NT2/D1 (cell line): Measurements from ENCODE around the gene ANXA9.

Source experiments
- DNase-seq: peaks from one replicate; pipeline ENCODE4 v3.0.0-alpha.2; 2011; ENCODE audit warnings: low read depth, low spot score
- H3K27me3 ChIP-seq: 2 replicates; pipeline ENCODE4 v1.6.0; 2011; ENCODE audit warnings: mild to moderate bottlenecking; ENCODE audit not compliant: insufficient read length, insufficient read depth
- H3K36me3 ChIP-seq: 2 replicates; pipeline ENCODE4 v1.6.1; 2011; ENCODE audit warnings: mild to moderate bottlenecking, low read length, mixed read lengths; ENCODE audit not compliant: insufficient read depth, insufficient read length
- H3K4me1 ChIP-seq: 2 replicates; pipeline ENCODE4 v1.5.1; 2011; ENCODE audit not compliant: insufficient read depth, insufficient read length
- H3K4me3 ChIP-seq: 2 replicates; pipeline ENCODE4 v1.5.1; 2011; ENCODE audit warnings: low read depth; ENCODE audit not compliant: insufficient read length
- H3K9ac ChIP-seq: 2 replicates; pipeline ENCODE4 v1.6.0; 2011; ENCODE audit warnings: low read depth; ENCODE audit not compliant: insufficient read length
- H3K9me3 ChIP-seq: 2 replicates; pipeline ENCODE4 v1.5.1; 2011; ENCODE audit warnings: mild to moderate bottlenecking, low read length; ENCODE audit not compliant: insufficient read depth
- SUZ12 ChIP-seq: IDR thresholded peaks from 2 replicates; pipeline ENCODE4 v1.6.1; 2011; ENCODE audit not compliant: insufficient read length, insufficient read depth; ENCODE audit errors: extremely low read depth
- YY1 ChIP-seq: IDR thresholded peaks from 2 replicates; pipeline ENCODE4 v1.6.1; 2011; ENCODE audit not compliant: insufficient read length, insufficient read depth
- ZNF274 ChIP-seq: IDR thresholded peaks from 2 replicates; pipeline ENCODE4 v1.6.1; 2011; ENCODE audit warnings: mild to moderate bottlenecking, low read depth, low read length

The ANXA9 gene

DNA sequence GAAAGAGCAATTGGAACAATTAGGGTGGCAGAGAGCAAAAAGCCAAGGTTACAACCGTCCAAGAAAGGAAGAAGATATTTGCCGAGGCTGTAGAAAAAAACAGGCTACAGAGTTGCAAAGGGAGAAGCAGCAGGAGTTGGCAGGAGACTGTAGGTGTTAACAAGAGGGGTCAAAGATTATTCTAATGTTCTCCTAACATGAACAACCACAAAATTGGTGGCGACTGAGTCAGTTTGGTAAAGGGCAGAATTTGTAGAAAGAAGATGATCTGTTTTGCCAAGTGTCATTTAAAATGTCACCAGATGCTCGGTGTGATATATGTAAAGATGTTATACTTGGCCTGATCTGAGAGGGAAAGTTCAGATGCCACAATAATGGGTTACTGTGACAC lies 25.8 kb downstream of the ANXA9 start:
- Histone ChIP-seq H3K27me3 (no peaks in the 10 kb centered on the region), H3K36me3 (peaks cover 4% of the 10 kb centered on the region), H3K4me1 (peaks cover 6% of the 10 kb centered on the region), H3K4me3 (peak overlapping the region; percentile 29), H3K9ac (peak overlapping the region; percentile 52), H3K9me3 (no peaks in the 10 kb centered on the region)
- TF ChIP-seq ZNF274 (no peak), YY1 (no peak), SUZ12 (no peak)
- no peak for DNase-seq

DNA sequence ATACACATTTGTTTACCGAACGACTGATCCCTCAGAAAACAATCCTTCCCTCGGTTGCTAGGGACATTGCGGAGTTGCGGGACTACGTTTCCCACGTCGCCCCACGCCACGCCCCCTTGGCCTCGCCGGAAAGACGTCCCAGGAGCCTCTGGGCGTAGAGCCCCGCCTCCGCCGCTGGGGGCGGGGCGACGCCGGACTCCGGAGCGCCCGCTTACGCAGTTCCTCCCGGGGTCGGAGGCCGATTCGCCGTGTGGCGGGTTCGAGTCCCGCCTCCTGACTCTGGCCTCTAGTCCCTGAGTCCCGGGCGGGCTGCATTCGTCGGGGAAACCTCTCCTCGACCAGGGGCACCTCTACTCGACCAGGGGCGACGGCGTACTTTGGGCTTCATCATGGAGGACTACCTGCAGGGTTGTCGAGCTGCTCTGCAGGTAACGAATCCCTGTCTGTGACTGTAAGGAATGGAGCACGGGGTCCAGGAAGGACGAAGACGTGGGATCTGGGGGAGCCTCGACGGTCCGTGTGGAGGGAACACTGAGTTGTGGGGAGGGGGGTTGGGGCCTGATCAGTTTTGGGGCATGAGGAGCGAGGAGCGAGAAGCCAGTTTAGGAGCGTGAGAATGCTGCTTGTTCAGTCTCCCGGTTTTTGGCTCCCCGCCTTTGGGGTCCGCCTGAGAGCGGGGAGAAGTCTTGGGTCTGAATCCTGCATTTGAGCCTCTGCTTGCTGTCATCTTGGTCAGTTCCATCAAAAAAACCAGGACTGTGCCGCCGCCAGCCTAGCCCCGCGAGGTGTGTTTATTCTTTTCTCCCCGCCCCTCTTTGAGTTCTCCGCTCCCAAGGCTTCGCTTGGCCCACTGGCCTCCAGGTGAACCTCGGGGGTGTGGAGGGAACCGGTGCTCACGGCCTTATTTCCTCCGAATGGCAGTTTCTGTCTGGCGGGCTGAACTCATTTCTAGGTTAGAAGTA lies 26.4 kb downstream of the ANXA9 start, which contains the start of gene PRUNE1:
PRUNE1 (plus strand) TSS at position 206 of the 962 bp plus-strand sequence; CDS start at position 390, 184 bp downstream.
- Histone ChIP-seq H3K9me3 (no peaks in the 10 kb centered on the region), H3K4me3 (peak within 1 kb of the TSS; percentile 90), H3K4me1 (peaks cover 6% of the 10 kb centered on the region), H3K27me3 (no peaks in the 10 kb centered on the region), H3K36me3 (peaks cover 4% of the 10 kb centered on the region), H3K9ac (peak within 1 kb of the TSS; percentile 97)
- TF ChIP-seq SUZ12 (no peak), YY1 (peak; percentile 30), ZNF274 (no peak)
- DNase-seq, result peak; percentile 99

DNA sequence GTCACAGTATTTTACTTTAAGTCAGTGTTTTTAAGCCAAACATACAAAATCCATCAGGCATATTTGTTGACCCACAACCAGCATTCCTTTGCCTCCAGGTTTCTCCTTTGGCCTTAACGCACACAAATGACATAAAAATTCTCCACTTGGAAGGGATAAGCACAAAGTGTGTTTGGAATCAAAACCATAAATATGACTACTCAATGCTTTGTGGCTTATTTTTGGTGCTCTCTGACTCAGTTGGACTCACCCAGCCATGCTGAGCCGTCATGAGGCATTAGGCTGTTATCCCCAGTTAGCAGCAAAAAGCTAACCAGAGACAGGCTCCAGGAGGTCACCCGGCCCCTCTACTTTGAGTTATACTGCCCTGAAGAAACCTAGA lies 27.1 kb downstream of the ANXA9 start:
- Histone ChIP-seq H3K9ac (peak overlapping the region; percentile 97), H3K27me3 (no peaks in the 10 kb centered on the region), H3K4me1 (peaks cover 6% of the 10 kb centered on the region), H3K9me3 (no peaks in the 10 kb centered on the region), H3K36me3 (peaks cover 4% of the 10 kb centered on the region), H3K4me3 (peak overlapping the region; percentile 90)
- TF ChIP-seq SUZ12 (no peak), YY1 (no peak), ZNF274 (no peak)
- DNase-seq, result no peak

DNA sequence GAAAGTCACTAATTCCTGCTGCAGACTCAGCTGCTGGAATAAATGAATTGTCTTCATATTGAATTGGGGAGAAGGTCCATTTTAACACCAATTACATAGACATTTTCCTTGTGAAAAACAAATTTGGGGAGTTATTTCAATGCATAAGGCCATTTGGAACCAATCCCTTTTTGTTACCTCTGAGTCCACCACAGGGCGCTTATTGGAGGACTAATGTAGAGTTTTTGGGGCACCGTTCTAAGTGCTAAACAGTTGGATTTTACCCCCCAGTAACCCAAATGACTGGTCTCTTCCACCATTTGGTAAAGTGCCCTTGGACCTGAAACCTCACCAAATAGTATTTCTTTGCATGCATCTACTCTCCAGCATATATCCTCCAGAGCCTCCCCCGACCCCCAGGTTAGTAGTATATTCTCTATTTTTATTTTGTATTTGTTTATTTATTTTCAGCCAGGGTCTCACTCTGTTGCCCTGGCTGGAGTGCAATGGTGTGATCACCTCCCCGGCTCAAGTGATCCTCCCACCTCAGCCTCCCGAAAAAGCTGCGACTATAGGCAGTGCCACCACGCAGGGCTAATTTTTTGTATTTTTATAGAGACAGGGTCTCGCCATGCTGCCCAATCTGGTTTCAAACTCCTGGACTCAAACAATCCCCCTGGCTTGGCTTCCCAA lies 27.7 kb downstream of the ANXA9 start:
- Histone ChIP-seq H3K9ac (no peak overlapping the region), H3K4me1 (peaks cover 6% of the 10 kb centered on the region), H3K9me3 (no peaks in the 10 kb centered on the region), H3K27me3 (no peaks in the 10 kb centered on the region), H3K36me3 (peaks cover 4% of the 10 kb centered on the region), H3K4me3 (no peak overlapping the region)
- no peak for DNase-seq
- no peak for TF ChIP-seq YY1

DNA sequence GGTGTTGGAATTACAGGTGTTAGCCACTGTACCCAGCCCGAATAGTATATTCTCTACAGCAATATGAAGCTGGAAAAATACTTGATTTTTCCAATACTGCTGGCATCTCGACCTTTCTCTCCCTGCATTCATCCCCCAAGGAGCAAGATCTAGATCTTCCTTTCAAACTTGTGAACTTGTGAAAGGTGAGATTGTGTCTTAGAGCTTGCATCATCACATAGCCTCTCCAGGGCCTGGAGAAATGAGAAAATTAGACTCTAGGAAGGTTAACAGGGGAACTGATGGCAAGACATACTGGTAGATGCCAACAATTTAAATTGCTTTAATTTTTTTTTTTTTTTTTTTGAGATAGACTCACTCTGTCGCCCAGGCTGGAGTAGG lies 28.2 kb downstream of the ANXA9 start:
- H3K9me3 ChIP-seq, result no peaks in the 10 kb centered on the region
- TF ChIP-seq YY1, result no peak
- TF ChIP-seq SUZ12, result no peak
- TF ChIP-seq ZNF274, result no peak
- peaks cover 4% of the 10 kb centered on the region for H3K36me3 ChIP-seq
- peaks cover 6% of the 10 kb centered on the region for H3K4me1 ChIP-seq
- no peaks in the 10 kb centered on the region for H3K27me3 ChIP-seq
- no peak overlapping the region for H3K4me3 ChIP-seq
- H3K9ac ChIP-seq, result no peak overlapping the region
- DNase-seq, result no peak

DNA sequence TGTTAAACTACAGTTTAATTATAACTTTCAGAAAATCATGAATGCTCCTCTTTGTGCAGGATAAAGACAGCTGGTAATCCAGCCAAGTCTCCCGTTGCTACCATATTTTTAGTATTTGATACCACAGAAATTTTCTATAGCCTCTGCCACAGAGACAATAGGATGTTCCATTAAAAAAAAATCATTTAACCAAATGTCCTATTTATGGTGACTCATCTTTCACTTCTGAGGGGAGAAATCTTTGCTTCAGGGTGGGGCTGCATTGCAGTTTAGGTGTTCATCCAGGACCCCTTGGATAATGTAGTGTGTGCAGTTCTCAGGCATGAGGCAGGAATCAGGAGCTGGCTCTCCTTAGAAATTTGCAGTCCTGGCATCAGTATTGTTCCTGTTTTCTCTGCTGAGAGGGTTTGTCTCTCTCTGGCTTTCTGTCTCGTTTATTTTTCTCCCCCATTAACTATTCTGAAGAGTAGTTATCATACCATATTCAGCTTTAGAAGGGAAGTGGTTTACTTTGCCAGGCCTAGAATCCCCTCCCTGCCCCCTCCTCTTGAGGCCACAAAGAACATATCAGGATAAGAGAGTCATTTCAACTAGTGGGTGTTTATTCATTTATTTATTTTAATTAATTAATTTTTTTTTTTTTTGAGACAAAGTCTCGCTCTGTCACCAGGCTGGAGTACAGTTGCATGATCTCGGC lies 29.2 kb downstream of the ANXA9 start:
- Histone ChIP-seq H3K9ac (peak overlapping the region; percentile 16), H3K36me3 (peaks cover 8% of the 10 kb centered on the region)
- DNase-seq, result no peak

More for the DNA sequence above, 29.2 kb downstream of the ANXA9 start:
- H3K27me3 ChIP-seq, result no peaks in the 10 kb centered on the region
- no peak overlapping the region for H3K4me3 ChIP-seq
- TF ChIP-seq ZNF274, result no peak
- no peak for TF ChIP-seq YY1
- no peak for TF ChIP-seq SUZ12
- peaks cover 6% of the 10 kb centered on the region for H3K4me1 ChIP-seq
- no peaks in the 10 kb centered on the region for H3K9me3 ChIP-seq
